OCI-M1 (cell line): ENCODE measurements around the gene FOSL1.
A peak's percentile ranks its signal among the peaks of the same experiment; 100 is the strongest.
"Not testable (repeated sequence)": the region's sequence is repeated elsewhere in the genome, so short reads cannot be mapped to it uniquely, and the experiment has no call there.

Source experiments
- DNase-seq: peaks from one replicate; lab custom pipeline; 2025; lab: John Stamatoyannopoulos, UW

The FOSL1 gene

GRCh38 chr11:65852508-65853245 lies 47.5 kb downstream of the FOSL1 start:
- DNase-seq, result no peak

- no peak for DNase-seq
Measured at GRCh38 chr11:65851811-65852507, 48.2 kb downstream of the FOSL1 start.

GRCh38 chr11:65851083-65851579 lies 49.1 kb downstream of the FOSL1 start:
- peak; percentile 52 for DNase-seq

GRCh38 chr11:65850217-65851082 lies 49.7 kb downstream of the FOSL1 start:
- DNase-seq, result no peak

GRCh38 chr11:65849771-65850216 lies 50.4 kb downstream of the FOSL1 start:
- DNase-seq, result no peak

GRCh38 chr11:65849366-65849765 lies 50.8 kb downstream of the FOSL1 start:
- DNase-seq, result no peak

GRCh38 chr11:65848693-65849092 lies 51.5 kb downstream of the FOSL1 start:
- not testable (repeated sequence) for DNase-seq

- DNase-seq, result no peak
Measured at GRCh38 chr11:65847746-65848145, 52.4 kb downstream of the FOSL1 start.

- no peak for DNase-seq
Measured at GRCh38 chr11:65844231-65844872, 55.8 kb downstream of the FOSL1 start.

- no peak for DNase-seq
Measured at GRCh38 chr11:65843811-65844210, 56.4 kb downstream of the FOSL1 start.

GRCh38 chr11:65842144-65842543 lies 58.0 kb downstream of the FOSL1 start:
- no peak for DNase-seq
